Neural progenitor cell (in vitro differentiated cells): ENCODE data around the gene TMEM52. TPM values are rescaled to one million over a fixed set of nuclear protein-coding genes. Genes with fewer than 3 reads are reported as not detected.

Source experiments
- DNase-seq: peaks from one replicate; pipeline ENCODE4 v3.0.0-alpha.2; 2016; ENCODE audit warnings: low spot score
- H2AFZ ChIP-seq: fragments of 200-600 bp; sonication (generic); replicated peaks from 2 replicates; pipeline ENCODE4 v1.6.1; 2016; ENCODE audit warnings: antibody characterized with exemption
- H3F3A ChIP-seq: fragments of 200-600 bp; sonication (generic); 2 replicates; pipeline ENCODE4 v1.6.1; 2016; ENCODE audit warnings: antibody characterized with exemption, low read depth
- H3K27ac ChIP-seq: fragments of 200-600 bp; sonication (generic); 2 replicates; pipeline ENCODE4 v1.5.1; 2016; ENCODE audit warnings: mild to moderate bottlenecking
- H3K27me3 ChIP-seq: fragments of 200-600 bp; sonication (generic); 2 replicates; pipeline ENCODE4 v1.6.1; 2016; ENCODE audit warnings: mild to moderate bottlenecking, moderate library complexity
- H3K36me3 ChIP-seq: fragments of 200-600 bp; sonication (generic); 2 replicates; pipeline ENCODE4 v1.5.1; 2016
- H3K4me1 ChIP-seq: fragments of 200-600 bp; sonication (generic); 2 replicates; pipeline ENCODE4 v1.6.1; 2016; ENCODE audit warnings: mixed run types
- H3K4me2 ChIP-seq: fragments of 200-600 bp; sonication (generic); 2 replicates; pipeline ENCODE4 v1.6.1; 2016
- H3K4me3 ChIP-seq: fragments of 200-600 bp; sonication (generic); 2 replicates; pipeline ENCODE4 v1.5.1; 2016
- H3K79me2 ChIP-seq: fragments of 200-600 bp; sonication (generic); 2 replicates; pipeline ENCODE4 v1.6.1; 2016; ENCODE audit warnings: low read depth
- H3K9ac ChIP-seq: fragments of 200-600 bp; sonication (generic); 2 replicates; pipeline ENCODE4 v1.6.1; 2016
- H3K9me3 ChIP-seq: fragments of 200-600 bp; sonication (generic); 2 replicates; pipeline ENCODE4 v1.5.1; 2016; ENCODE audit warnings: low read depth
- H4K20me1 ChIP-seq: fragments of 200-600 bp; sonication (generic); 2 replicates; pipeline ENCODE4 v1.6.1; 2016; ENCODE audit warnings: low read depth
- H3K27ac Mint-ChIP-seq: 3 replicates; pipeline ENCODE4 v1.8.0; 2021; ENCODE audit warnings: mixed read lengths
- H3K27me3 Mint-ChIP-seq: 2 replicates; pipeline ENCODE4 v1.8.0; 2022; ENCODE audit warnings: low read depth, mild to moderate bottlenecking, inconsistent platforms, moderate library complexity, mixed read lengths; ENCODE audit not compliant: insufficient read depth
- H3K36me3 Mint-ChIP-seq: 3 replicates; pipeline ENCODE4 v1.8.0; 2021; ENCODE audit warnings: mixed read lengths
- H3K4me1 Mint-ChIP-seq: 3 replicates; pipeline ENCODE4 v1.8.0; 2021; ENCODE audit warnings: mixed read lengths
- H3K4me3 Mint-ChIP-seq: 3 replicates; pipeline ENCODE4 v1.8.0; 2021; ENCODE audit warnings: mild to moderate bottlenecking, moderate library complexity, mixed read lengths
- H3K9me3 Mint-ChIP-seq: 3 replicates; pipeline ENCODE4 v1.8.0; 2020; ENCODE audit warnings: mixed read lengths
- CTCF ChIP-seq: fragments of 200-600 bp; sonication (generic); IDR thresholded peaks from 2 replicates; pipeline ENCODE4 v1.5.1; 2017; ENCODE audit warnings: antibody characterized with exemption, mild to moderate bottlenecking
- EZH2 ChIP-seq: fragments of 200-600 bp; sonication (generic); IDR thresholded peaks from 2 replicates; pipeline ENCODE4 v1.6.1; 2017; ENCODE audit warnings: antibody characterized with exemption, mild to moderate bottlenecking, moderate library complexity
- EZH2phosphoT487 ChIP-seq: fragments of 200-600 bp; sonication (generic); IDR thresholded peaks from 2 replicates; pipeline ENCODE4 v1.6.1; 2017; ENCODE audit warnings: antibody characterized with exemption
- total RNA-seq: library from RNA; depleted of rRNA; stranded (reverse); fragments of >200 nt; gene quantifications from 2 replicates; pipeline ENCODE4 v1.2.3, GENCODE V29; 2015; ENCODE audit warnings: low replicate concordance

TMEM52 gene
- total RNA-seq, 1 donor from 2014 or later: 2.9 TPM

GRCh38 chr1:1966071-1966740 lies 47.1 kb upstream of the TMEM52 start:
- Mint-ChIP-seq H3K4me1 (peaks cover 10% of the 10 kb centered on the region), H3K4me3 (no peak overlapping the region), H3K9me3 (no peaks in the 10 kb centered on the region), H3K36me3 (no peaks in the 10 kb centered on the region), H3K27ac (peak overlapping the region; percentile 83), H3K27me3 (peaks cover 16% of the 10 kb centered on the region)
- H3K9me3 ChIP-seq: no peaks in the 10 kb centered on the region
- peaks cover 7% of the 10 kb centered on the region for H3F3A ChIP-seq
- H3K4me3 ChIP-seq: no peak overlapping the region
- no peaks in the 10 kb centered on the region for H3K79me2 ChIP-seq
- no peaks in the 10 kb centered on the region for H3K27me3 ChIP-seq
- no peak overlapping the region for H3K27ac ChIP-seq
- H3K4me2 ChIP-seq: no peak overlapping the region
- TF ChIP-seq EZH2 (no peak), CTCF (no peak), EZH2phosphoT487 (no peak)
- H3K4me1 ChIP-seq: peaks cover 4% of the 10 kb centered on the region
- H4K20me1 ChIP-seq: no peaks in the 10 kb centered on the region
- no peak overlapping the region for H3K9ac ChIP-seq
- no peaks in the 10 kb centered on the region for H3K36me3 ChIP-seq
- no peak overlapping the region for H2AFZ ChIP-seq
- DNase-seq: no peak

GRCh38 chr1:1965546-1965945 lies 46.5 kb upstream of the TMEM52 start:
- H3K4me3 Mint-ChIP-seq: no peak overlapping the region
- H3K4me3 ChIP-seq: no peak overlapping the region
- no peaks in the 10 kb centered on the region for H4K20me1 ChIP-seq
- H3K27me3 Mint-ChIP-seq: peaks cover 17% of the 10 kb centered on the region
- peaks cover 17% of the 10 kb centered on the region for H3K4me1 Mint-ChIP-seq
- peaks cover 8% of the 10 kb centered on the region for H3K4me1 ChIP-seq
- H3K4me2 ChIP-seq: no peak overlapping the region
- H3K27ac Mint-ChIP-seq: no peak overlapping the region
- no peaks in the 10 kb centered on the region for H3K36me3 Mint-ChIP-seq
- DNase-seq: no peak
- H3K27me3 ChIP-seq: no peaks in the 10 kb centered on the region
- H3K79me2 ChIP-seq: no peaks in the 10 kb centered on the region
- H3K9ac ChIP-seq: no peak overlapping the region
- H2AFZ ChIP-seq: no peak overlapping the region
- TF ChIP-seq EZH2: no peak
- TF ChIP-seq CTCF: no peak
- no peak for TF ChIP-seq EZH2phosphoT487
- no peaks in the 10 kb centered on the region for H3K36me3 ChIP-seq
- no peak overlapping the region for H3K27ac ChIP-seq
- H3F3A ChIP-seq: peaks cover under 1% of the 10 kb centered on the region
- no peaks in the 10 kb centered on the region for H3K9me3 Mint-ChIP-seq
- H3K9me3 ChIP-seq: no peaks in the 10 kb centered on the region

GRCh38 chr1:1964811-1965210 lies 45.7 kb upstream of the TMEM52 start:
- no peak overlapping the region for H3K4me2 ChIP-seq
- no peak for DNase-seq
- no peaks in the 10 kb centered on the region for H3K27me3 ChIP-seq
- H3K27ac ChIP-seq: no peak overlapping the region
- H3K4me1 ChIP-seq: peaks cover 8% of the 10 kb centered on the region
- no peak overlapping the region for H3K9ac ChIP-seq
- peaks cover 17% of the 10 kb centered on the region for H3K4me1 Mint-ChIP-seq
- H3K36me3 ChIP-seq: no peaks in the 10 kb centered on the region
- H2AFZ ChIP-seq: no peak overlapping the region
- H3K4me3 Mint-ChIP-seq: no peak overlapping the region
- no peaks in the 10 kb centered on the region for H3K9me3 ChIP-seq
- H3K9me3 Mint-ChIP-seq: no peaks in the 10 kb centered on the region
- no peak for TF ChIP-seq EZH2phosphoT487
- no peak for TF ChIP-seq CTCF
- no peak for TF ChIP-seq EZH2
- no peaks in the 10 kb centered on the region for H3K79me2 ChIP-seq
- H3F3A ChIP-seq: no peaks in the 10 kb centered on the region
- no peak overlapping the region for H3K27ac Mint-ChIP-seq
- no peaks in the 10 kb centered on the region for H3K36me3 Mint-ChIP-seq
- peaks cover 19% of the 10 kb centered on the region for H3K27me3 Mint-ChIP-seq
- no peaks in the 10 kb centered on the region for H4K20me1 ChIP-seq
- H3K4me3 ChIP-seq: no peak overlapping the region
